Amniotic stem cell (primary cell): ENCODE data around the gene RSBN1L.
"Not testable (repeated sequence)": the region's sequence is repeated elsewhere in the genome, so short reads cannot be mapped to it uniquely, and the experiment has no call there.

ENCODE experiments used
- DNase-seq: peaks from one replicate; lab custom pipeline; 2025; lab: John Stamatoyannopoulos, UW

The RSBN1L gene

GRCh38 chr7:77770316-77770715 lies 74.1 kb downstream of the RSBN1L start:
- no peak for DNase-seq

GRCh38 chr7:77771901-77772300 lies 75.6 kb downstream of the RSBN1L start:
- no peak for DNase-seq

GRCh38 chr7:77778535-77778934 lies 82.3 kb downstream of the RSBN1L start:
- DNase-seq = no peak

GRCh38 chr7:77782383-77782782 lies 86.1 kb downstream of the RSBN1L start:
- DNase-seq = no peak

- no peak for DNase-seq
Measured at GRCh38 chr7:77783111-77783510, 86.9 kb downstream of the RSBN1L start.

- DNase-seq = no peak
Measured at GRCh38 chr7:77783545-77783944, 87.3 kb downstream of the RSBN1L start.

- DNase-seq = not testable (repeated sequence)
Measured at GRCh38 chr7:77784426-77784825, 88.2 kb downstream of the RSBN1L start.

GRCh38 chr7:77786018-77786417 lies 89.8 kb downstream of the RSBN1L start:
- no peak for DNase-seq

GRCh38 chr7:77786741-77787140 lies 90.5 kb downstream of the RSBN1L start:
- no peak for DNase-seq

- no peak for DNase-seq
Measured at GRCh38 chr7:77788327-77788902, 92.2 kb downstream of the RSBN1L start.

- no peak for DNase-seq
Measured at GRCh38 chr7:77791336-77791735, 95.1 kb downstream of the RSBN1L start.

GRCh38 chr7:77791956-77792355 lies 95.7 kb downstream of the RSBN1L start:
- no peak for DNase-seq

- no peak for DNase-seq
Measured at GRCh38 chr7:77794000-77794399, 97.7 kb downstream of the RSBN1L start.

GRCh38 chr7:77796109-77796508 lies 99.8 kb downstream of the RSBN1L start:
- no peak for DNase-seq

- DNase-seq = no peak
Measured at GRCh38 chr7:77796960-77797359, 100.7 kb downstream of the RSBN1L start.

- no peak for DNase-seq
Measured at GRCh38 chr7:77797734-77798393, 101.6 kb downstream of the RSBN1L start.

GRCh38 chr7:77798394-77799077 lies 102.3 kb downstream of the RSBN1L start, which contains the start of the genes PHTF2 and TMEM60:
TSS of gene PHTF2 (plus strand) at chr7:77798773.
TSS of gene TMEM60 (minus strand) at chr7:77798434. CDS start at chr7:77794373, 4,061 bp downstream.
- DNase-seq = peak; percentile 99

- no peak for DNase-seq
Measured at GRCh38 chr7:77799078-77799964, 103.1 kb downstream of the RSBN1L start.

- DNase-seq = no peak
Measured at GRCh38 chr7:77800158-77800557, 103.9 kb downstream of the RSBN1L start.

- DNase-seq = no peak
Measured at GRCh38 chr7:77800730-77801129, 104.5 kb downstream of the RSBN1L start.

GRCh38 chr7:77802557-77803405 lies 106.5 kb downstream of the RSBN1L start:
- no peak for DNase-seq
